PC-3 (cell line): ENCODE data around the gene TAAR2.

Source experiments
- CTCF ChIP-seq: fragments of 300-600 bp; sonication (generic); conservative IDR thresholded peaks from 2 replicates; pipeline ENCODE4 v1.5.1; 2017; ENCODE audit warnings: antibody characterized with exemption, low read depth, mild to moderate bottlenecking, low read length
- EZH2 ChIP-seq: fragments of 300-600 bp; sonication (generic); IDR thresholded peaks from one replicate; pipeline ENCODE4 v1.6.1; 2017; ENCODE audit warnings: antibody characterized with exemption, mild to moderate bottlenecking, low read length; ENCODE audit not compliant: unreplicated experiment
- EZH2phosphoT487 ChIP-seq: fragments of 300-600 bp; sonication (generic); IDR thresholded peaks from 2 replicates; pipeline ENCODE4 v1.6.1; 2018; ENCODE audit warnings: mild to moderate bottlenecking, antibody characterized with exemption, low read length, borderline replicate concordance

DNA sequence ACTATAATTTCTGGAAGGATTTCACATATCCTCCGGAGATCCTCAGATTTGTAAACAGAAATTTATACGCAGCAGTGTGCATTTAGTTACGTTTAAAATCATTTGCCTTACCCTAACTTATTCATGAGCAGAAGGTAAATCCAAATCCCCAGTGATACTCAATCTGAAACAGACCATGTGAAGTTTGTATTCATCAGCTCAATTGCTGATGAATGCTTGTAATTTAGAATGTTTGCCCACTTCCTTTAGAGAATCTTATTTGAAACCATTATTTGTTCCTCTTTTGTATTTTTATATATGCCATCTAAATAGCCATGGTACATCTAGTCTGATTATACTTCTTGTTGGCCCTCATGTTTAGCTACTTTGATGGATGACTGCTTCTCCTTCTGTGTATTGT lies 19.5 kb upstream of the TAAR2 start:
- TF ChIP-seq CTCF (no peak), EZH2 (no peak), EZH2phosphoT487 (no peak)
